NB4 (cell line): ENCODE results near the gene RYR2.

Source experiments
- DNase-seq: peaks from one replicate; pipeline ENCODE4 v3.0.0; 2010; ENCODE audit warnings: low read depth
- H3K4me3 ChIP-seq: one replicate; pipeline ENCODE4 v1.5.1; 2011; ENCODE audit warnings: mild to moderate bottlenecking, low read depth, low read length, moderate library complexity
- MYC ChIP-seq: IDR thresholded peaks from 2 replicates; pipeline ENCODE4 v1.6.1; 2011; ENCODE audit warnings: low read depth, low read length
- POLR2A ChIP-seq: IDR thresholded peaks from 2 replicates; pipeline ENCODE4 v1.6.1; 2011; ENCODE audit warnings: mild to moderate bottlenecking; ENCODE audit not compliant: insufficient read length; ENCODE audit errors: extremely low read depth
- TF ChIP-seq, protein P1 (sequence below): IDR thresholded peaks from 2 replicates; pipeline ENCODE4 v1.6.1; 2011; ENCODE audit warnings: low read depth, low read length
- TF ChIP-seq, protein P2 (sequence below): IDR thresholded peaks from one replicate; pipeline ENCODE4 v1.5.1; 2012; ENCODE audit warnings: low read depth, low read length

RYR2 gene

DNA sequence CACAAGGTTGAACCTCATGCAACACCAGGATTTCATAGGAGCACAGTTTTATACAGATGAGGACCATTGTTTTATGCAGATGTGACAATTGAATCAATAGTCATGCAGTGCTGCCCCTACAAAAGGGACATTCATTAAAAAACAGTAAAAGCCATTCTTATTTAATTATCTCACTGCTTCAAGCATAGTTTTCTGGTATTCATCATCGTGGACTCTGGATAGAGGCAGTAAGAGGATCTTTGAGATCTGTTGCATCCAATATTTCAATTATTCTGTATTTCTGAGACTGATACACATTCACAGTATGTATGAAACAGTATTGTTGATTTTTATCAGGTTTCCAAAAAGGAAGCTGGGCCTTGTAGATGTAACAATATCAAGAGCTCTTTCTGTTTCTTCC, 237.6 kb downstream of the RYR2 start:
- DNase-seq = no peak
- H3K4me3 ChIP-seq = no peak overlapping the region
- no peak for TF ChIP-seq POLR2A
- TF ChIP-seq, protein P1, sequence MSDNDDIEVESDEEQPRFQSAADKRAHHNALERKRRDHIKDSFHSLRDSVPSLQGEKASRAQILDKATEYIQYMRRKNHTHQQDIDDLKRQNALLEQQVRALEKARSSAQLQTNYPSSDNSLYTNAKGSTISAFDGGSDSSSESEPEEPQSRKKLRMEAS = no peak
- no peak for TF ChIP-seq MYC
- TF ChIP-seq, protein P2, sequence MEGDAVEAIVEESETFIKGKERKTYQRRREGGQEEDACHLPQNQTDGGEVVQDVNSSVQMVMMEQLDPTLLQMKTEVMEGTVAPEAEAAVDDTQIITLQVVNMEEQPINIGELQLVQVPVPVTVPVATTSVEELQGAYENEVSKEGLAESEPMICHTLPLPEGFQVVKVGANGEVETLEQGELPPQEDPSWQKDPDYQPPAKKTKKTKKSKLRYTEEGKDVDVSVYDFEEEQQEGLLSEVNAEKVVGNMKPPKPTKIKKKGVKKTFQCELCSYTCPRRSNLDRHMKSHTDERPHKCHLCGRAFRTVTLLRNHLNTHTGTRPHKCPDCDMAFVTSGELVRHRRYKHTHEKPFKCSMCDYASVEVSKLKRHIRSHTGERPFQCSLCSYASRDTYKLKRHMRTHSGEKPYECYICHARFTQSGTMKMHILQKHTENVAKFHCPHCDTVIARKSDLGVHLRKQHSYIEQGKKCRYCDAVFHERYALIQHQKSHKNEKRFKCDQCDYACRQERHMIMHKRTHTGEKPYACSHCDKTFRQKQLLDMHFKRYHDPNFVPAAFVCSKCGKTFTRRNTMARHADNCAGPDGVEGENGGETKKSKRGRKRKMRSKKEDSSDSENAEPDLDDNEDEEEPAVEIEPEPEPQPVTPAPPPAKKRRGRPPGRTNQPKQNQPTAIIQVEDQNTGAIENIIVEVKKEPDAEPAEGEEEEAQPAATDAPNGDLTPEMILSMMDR = no peak

DNA sequence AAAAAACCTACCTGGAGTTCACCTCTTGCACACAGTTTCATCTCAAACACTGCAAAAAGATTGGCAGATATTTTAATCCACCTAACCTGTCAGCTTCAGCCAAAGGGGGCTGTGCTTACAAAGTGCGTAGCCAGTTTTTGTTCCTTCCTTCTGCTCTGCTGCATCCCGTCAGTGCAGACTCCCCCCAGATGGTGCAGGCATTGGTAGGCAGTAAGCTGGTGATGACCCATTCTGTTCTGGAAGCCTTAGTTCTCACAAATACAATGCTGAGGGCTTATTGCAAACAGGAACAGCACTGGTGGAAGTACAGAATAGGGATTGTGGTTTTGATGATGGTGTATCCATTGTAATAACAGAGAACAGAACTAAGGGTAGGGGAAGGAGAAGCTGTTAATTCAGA, 239.5 kb downstream of the RYR2 start:
- no peak for DNase-seq
- H3K4me3 ChIP-seq = no peak overlapping the region
- TF ChIP-seq, protein P1 = no peak
- TF ChIP-seq, protein P2 = no peak
- TF ChIP-seq POLR2A = no peak
- TF ChIP-seq MYC = no peak

DNA sequence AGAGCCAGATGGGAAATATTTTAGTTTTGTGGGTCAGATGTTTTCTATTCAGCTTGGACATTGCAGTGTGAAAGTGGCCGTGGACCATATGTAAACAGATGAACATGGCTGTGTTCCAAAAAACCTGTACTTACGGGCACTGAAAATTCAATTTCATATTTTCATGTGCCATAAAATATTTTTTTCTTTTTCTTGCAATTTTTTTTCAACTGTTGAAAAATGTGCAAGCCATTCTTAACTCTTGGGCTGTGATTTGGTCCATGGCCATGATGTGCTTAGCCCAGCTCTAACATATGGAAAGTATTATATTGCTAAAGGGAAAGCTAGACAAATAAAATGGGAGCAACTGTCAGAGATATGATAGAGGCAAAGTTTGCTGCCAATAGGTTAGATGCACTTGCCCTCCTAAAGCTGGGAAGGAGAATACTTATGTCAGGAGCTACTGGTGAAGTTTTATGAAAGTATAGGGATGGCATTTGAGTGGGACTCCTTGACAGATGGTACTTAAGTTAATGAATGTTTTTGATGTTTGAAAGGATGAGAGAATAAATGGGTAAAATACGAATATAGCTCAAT, 240.3 kb downstream of the RYR2 start:
- no peak for DNase-seq
- TF ChIP-seq POLR2A (no peak), MYC (no peak)
- TF ChIP-seq, protein P2 = no peak
- TF ChIP-seq, protein P1 = no peak
- no peak overlapping the region for H3K4me3 ChIP-seq

DNA sequence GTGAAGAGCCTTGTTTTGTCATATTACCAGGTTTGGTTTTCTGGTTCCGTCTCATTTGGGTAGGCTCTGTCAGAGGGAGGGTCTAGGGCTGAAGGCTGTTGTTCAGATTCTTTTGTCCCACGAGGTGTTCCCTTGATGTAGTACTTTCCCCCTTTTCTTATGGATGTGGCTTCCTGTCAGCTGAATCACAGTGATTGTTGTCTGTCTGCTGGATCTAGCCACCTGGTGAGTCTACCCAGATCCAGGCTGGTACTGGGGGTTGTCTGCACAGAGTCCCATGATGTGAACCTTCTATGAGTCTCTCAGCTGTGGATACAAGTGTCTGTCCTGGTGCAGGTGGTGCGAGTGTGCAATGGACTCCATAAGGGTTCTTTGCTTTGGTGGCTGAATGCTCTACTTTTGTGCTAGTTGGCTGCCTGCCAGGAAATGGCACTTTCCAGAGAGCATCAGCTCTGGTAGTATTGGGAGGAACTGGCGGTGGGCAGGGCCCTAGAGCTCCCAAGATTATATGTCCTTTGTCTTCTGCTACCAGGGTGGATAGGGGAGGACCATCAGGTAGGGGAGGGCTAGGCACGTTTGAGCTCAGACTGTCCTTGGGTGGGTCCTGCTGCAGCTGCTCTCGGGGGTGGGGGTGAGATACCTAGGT, 246.0 kb downstream of the RYR2 start:
- H3K4me3 ChIP-seq = no peak overlapping the region
- TF ChIP-seq, protein P1 = no peak
- TF ChIP-seq, protein P2 = no peak
- TF ChIP-seq MYC = no peak
- no peak for TF ChIP-seq POLR2A
- DNase-seq = no peak

DNA sequence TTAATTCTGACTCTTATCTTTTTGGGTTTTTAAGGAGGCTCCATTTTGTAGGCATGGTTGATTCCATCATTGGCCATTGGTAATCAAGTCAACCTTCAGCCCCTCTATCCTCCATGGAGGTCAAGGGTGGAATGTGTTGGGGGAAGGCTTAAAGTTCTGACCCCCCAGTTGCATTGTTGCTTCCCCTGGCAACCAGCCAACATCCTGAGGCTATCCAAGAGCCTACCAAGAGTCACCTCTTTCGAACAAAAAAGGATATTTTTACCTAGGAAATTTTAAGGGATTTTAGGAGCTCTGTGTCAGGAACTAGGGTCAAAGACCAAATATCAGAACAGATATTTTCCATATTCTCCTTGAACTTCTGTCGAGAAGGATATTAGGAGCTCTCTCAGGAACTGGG, 251.8 kb downstream of the RYR2 start:
- H3K4me3 ChIP-seq = no peak overlapping the region
- TF ChIP-seq, protein P1 = no peak
- no peak for TF ChIP-seq POLR2A
- TF ChIP-seq MYC = no peak
- TF ChIP-seq, protein P2 = no peak
- DNase-seq = no peak
